HG03457 (cell line): ENCODE data around the gene OR2T4.

Source experiments
- ATAC-seq: cut with Tn5 transposase; IDR thresholded peaks from one replicate; pipeline ENCODE4 v1.9.1; 2021; ENCODE audit warnings: moderate number of reproducible peaks; ENCODE audit not compliant: unreplicated experiment

OR2T4 gene

GRCh38 chr1:248361121-248361715, at the start of gene OR2T4:
Gene OR2T4, plus strand, starts transcription at chr1:248361665. Its CDS starts 0 bp downstream, at chr1:248361665.
- ATAC-seq, result no peak

- ATAC-seq, result no peak
Measured at GRCh38 chr1:248316796-248317195, 44.7 kb upstream of the OR2T4 start.

GRCh38 chr1:248324468-248324867, 37.0 kb upstream of the OR2T4 start, which contains the start of gene OR2M7:
Gene OR2M7, minus strand, starts transcription at chr1:248324568. Its CDS starts 0 bp downstream, at chr1:248324568.
- no peak for ATAC-seq

GRCh38 chr1:248343451-248343850, 18.0 kb upstream of the OR2T4 start:
- ATAC-seq, result no peak

GRCh38 chr1:248348475-248348874, 13.0 kb upstream of the OR2T4 start, which contains the start of gene OR14C36:
Gene OR14C36, plus strand, starts transcription at chr1:248348775. Its CDS starts 0 bp downstream, at chr1:248348775.
- no peak for ATAC-seq

- no peak for ATAC-seq
Measured at GRCh38 chr1:248359415-248359814, 2.0 kb upstream of the OR2T4 start.

- ATAC-seq, result no peak
Measured at GRCh38 chr1:248366609-248367008, 5.1 kb downstream of the OR2T4 start.

- ATAC-seq, result peak; percentile 74
Measured at GRCh38 chr1:248372394-248372793, 10.9 kb downstream of the OR2T4 start.

- no peak for ATAC-seq
Measured at GRCh38 chr1:248373761-248374160, 12.3 kb downstream of the OR2T4 start.

GRCh38 chr1:248375446-248375845, 14.0 kb downstream of the OR2T4 start, which contains the start of gene OR2T6:
Gene OR2T6, plus strand, starts transcription at chr1:248375746. Its CDS starts 11,863 bp downstream, at chr1:248387609.
- ATAC-seq, result no peak

GRCh38 chr1:248376916-248377315, 15.5 kb downstream of the OR2T4 start:
- ATAC-seq, result no peak

- ATAC-seq, result no peak
Measured at GRCh38 chr1:248380854-248381253, 19.4 kb downstream of the OR2T4 start.

- no peak for ATAC-seq
Measured at GRCh38 chr1:248388426-248388825, 27.0 kb downstream of the OR2T4 start.

GRCh38 chr1:248393050-248393449, 31.6 kb downstream of the OR2T4 start:
- no peak for ATAC-seq

- no peak for ATAC-seq
Measured at GRCh38 chr1:248402748-248403147, 41.3 kb downstream of the OR2T4 start, which contains the start of gene OR2T1. Gene OR2T1, plus strand, starts transcription at chr1:248403048. Its CDS starts 3,100 bp downstream, at chr1:248406148.

GRCh38 chr1:248404024-248404423, 42.6 kb downstream of the OR2T4 start:
- ATAC-seq, result no peak

GRCh38 chr1:248406721-248407692, 45.5 kb downstream of the OR2T4 start:
- ATAC-seq, result no peak
